Psoas muscle (tissue), 8 donors: ENCODE measurements around the gene MAP3K5. TPM values are rescaled to one million over a fixed set of nuclear protein-coding genes. Genes with fewer than 3 reads are reported as not detected.
A peak's percentile ranks its signal among the peaks of the same experiment; 100 is the strongest.

Experiments used
- ATAC-seq, 4 donors: fragments of 200-7000 bp; cut with Tn5 transposase; one replicate each; pipeline ENCODE4 v1.9.1; 2020; ENCODE audit warnings: moderate library complexity in 3 of 4, mild to moderate bottlenecking in 2 of 4
- DNase-seq, 2 donors: peaks; one replicate each; pipeline ENCODE4 v3.0.0-alpha.2; 2020
- H3K27ac ChIP-seq: fragments of 200-600 bp; one replicate; pipeline ENCODE4 v1.8.0; 2022
- H3K27me3 ChIP-seq, 3 donors: fragments of 200-600 bp in 1 of 3; one replicate each; pipeline versions ENCODE4 v1.6.1 to v1.8.0; 2013 to 2022; ENCODE audit warnings: low read length in 2 of 3, mild to moderate bottlenecking in 2 of 3, moderate library complexity in 1 of 3; ENCODE audit not compliant: insufficient read depth in 3 of 3
- H3K36me3 ChIP-seq, 2 donors: fragments of 200-600 bp in 1 of 2; one replicate each; pipeline versions ENCODE4 v1.6.1 to v1.8.0; 2013 to 2022; ENCODE audit warnings: low read depth in 1 of 2, mild to moderate bottlenecking in 1 of 2, moderate library complexity in 1 of 2; ENCODE audit not compliant: insufficient read depth in 1 of 2
- H3K4me1 ChIP-seq: fragments of 200-600 bp; one replicate; pipeline ENCODE4 v1.8.0; 2022
- H3K4me3 ChIP-seq: fragments of 200-600 bp; one replicate; pipeline ENCODE4 v1.8.0; 2022; ENCODE audit warnings: mild to moderate bottlenecking
- H3K9me3 ChIP-seq: fragments of 200-600 bp; one replicate; pipeline ENCODE4 v1.8.0; 2022
- WGBS, 3 donors: extraction: QIAGEN DNeasy Blood & Tissue Kit; methylation state at CpG; one replicate each; pipeline versions ENCODE4 v1.1.6 to v1.1.7; 2013; 5-methylcytosine and 5-hydroxymethylcytosine counted together
- intact Hi-C, 2 donors: fragments of 100-400 bp; cut with DNase I; formaldehyde crosslinking; loops; one replicate each; pipeline versions ENCODE4 v1.11.0 to v1.14.2; 2022
- long read RNA-seq, 2 donors: library from polyadenylated mRNA; unstranded; transcript quantifications; one replicate each; pipeline ENCODE4 v2.0.0, GENCODE V29; 2021
- polyA plus RNA-seq, 3 donors: library from polyadenylated mRNA; stranded (reverse); fragments of 200-250 nt; gene quantifications; one replicate each; pipeline ENCODE4 v1.2.3, GENCODE V29; 2013
- total RNA-seq, 4 donors: library from RNA; stranded (reverse); fragmentation: NEBNext Ultra II Directional in 2 of 4; extraction: Animal tissue kit (Norgen Biotek cat#: 25700) in 2 of 4; gene quantifications; one replicate each; pipeline versions ENCODE4 v1.2.1 to v1.2.4, GENCODE V29; 2021 to 2023
- TF ChIP-seq, protein P1 (sequence below): fragments of 200-600 bp; IDR thresholded peaks from one replicate; pipeline ENCODE4 v1.8.0; 2022; ENCODE audit warnings: antibody characterized with exemption
- donor health status: healthy with polysubstance abuse.
- donor health status: DM: no; HTN: no; CAD: no; lungs with moderate emphysema.
- donor health status: Bipolar disorder and iron deficiency.
- donor health status: healthy.
- donor health status: DM: yes; HTN: yes; CAD: no.
- donor health status: DM: no; HTN: no; CAD: no.
- donor health status: DM: no; HTN: no; CAD: no.
- donor health status: DM: yes; HTN: yes; CAD: no.

MAP3K5 gene, protein sequence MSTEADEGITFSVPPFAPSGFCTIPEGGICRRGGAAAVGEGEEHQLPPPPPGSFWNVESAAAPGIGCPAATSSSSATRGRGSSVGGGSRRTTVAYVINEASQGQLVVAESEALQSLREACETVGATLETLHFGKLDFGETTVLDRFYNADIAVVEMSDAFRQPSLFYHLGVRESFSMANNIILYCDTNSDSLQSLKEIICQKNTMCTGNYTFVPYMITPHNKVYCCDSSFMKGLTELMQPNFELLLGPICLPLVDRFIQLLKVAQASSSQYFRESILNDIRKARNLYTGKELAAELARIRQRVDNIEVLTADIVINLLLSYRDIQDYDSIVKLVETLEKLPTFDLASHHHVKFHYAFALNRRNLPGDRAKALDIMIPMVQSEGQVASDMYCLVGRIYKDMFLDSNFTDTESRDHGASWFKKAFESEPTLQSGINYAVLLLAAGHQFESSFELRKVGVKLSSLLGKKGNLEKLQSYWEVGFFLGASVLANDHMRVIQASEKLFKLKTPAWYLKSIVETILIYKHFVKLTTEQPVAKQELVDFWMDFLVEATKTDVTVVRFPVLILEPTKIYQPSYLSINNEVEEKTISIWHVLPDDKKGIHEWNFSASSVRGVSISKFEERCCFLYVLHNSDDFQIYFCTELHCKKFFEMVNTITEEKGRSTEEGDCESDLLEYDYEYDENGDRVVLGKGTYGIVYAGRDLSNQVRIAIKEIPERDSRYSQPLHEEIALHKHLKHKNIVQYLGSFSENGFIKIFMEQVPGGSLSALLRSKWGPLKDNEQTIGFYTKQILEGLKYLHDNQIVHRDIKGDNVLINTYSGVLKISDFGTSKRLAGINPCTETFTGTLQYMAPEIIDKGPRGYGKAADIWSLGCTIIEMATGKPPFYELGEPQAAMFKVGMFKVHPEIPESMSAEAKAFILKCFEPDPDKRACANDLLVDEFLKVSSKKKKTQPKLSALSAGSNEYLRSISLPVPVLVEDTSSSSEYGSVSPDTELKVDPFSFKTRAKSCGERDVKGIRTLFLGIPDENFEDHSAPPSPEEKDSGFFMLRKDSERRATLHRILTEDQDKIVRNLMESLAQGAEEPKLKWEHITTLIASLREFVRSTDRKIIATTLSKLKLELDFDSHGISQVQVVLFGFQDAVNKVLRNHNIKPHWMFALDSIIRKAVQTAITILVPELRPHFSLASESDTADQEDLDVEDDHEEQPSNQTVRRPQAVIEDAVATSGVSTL (N-terminal part only)
- 1 to 10 TPM; 2.2 to 8.3 (median 7.0) TPM for total RNA-seq
- polyA plus RNA-seq: 1 to 10 TPM in 2 of 3 donors, under 1 TPM in 1; 0.91 to 3.8 (median 2.0) TPM
- long read RNA-seq, donor 1, full-length matches to known transcripts: 5 of 7 reads
- long read RNA-seq, donor 1, partial matches to known transcripts: 1 of 7 reads
- long read RNA-seq, donor 1, other reads (novel, unspliced or antisense): 1 of 7 reads
- long read RNA-seq, donor 2, partial matches to known transcripts: 3 of 4 reads
- long read RNA-seq, donor 2, other reads (novel, unspliced or antisense): 1 of 4 reads

DNA sequence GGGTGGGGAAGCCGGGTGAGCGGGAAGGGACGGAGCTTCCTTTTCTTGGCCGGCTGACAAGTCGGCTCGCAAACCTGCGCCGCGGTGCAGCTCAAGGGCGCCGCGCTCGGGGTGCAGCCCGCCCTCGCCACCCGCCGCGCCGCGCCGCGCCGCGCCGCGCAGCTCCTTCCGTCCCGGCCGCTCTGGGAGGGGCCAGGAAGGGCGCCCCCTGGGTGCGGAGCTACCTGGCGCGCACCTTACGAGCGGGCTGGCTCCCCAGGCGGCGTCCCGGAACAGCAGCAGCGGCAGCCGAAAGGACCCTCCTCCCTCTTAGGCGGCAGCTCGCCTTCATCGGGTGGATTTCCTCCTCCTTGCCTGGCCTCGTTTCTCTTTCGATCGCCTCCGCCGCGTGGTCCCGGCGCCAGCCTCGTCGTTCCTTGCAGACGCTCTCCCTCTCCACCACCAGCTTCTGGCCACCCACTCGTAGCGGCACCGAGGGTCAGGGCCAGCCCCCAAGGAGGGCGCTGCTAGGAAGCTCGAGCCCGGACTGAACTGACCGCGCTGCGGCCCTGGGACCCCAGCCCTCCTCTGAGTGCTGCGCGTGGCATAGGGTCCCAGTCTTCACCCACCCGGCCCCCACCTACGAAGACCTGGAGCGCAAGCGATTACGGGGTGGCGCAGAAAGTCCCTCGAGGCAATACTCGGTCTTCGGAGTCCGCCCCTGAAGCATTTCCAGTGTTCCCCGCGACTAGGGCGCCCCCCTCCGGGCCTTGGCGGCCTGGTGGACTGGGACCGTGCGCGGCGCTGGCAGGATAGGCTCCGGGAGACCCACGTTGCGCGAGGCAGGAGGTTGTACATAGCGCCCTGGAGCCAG is at the start of gene MAP3K5:
MAP3K5 (minus strand) TSS at position 68 of the 853 bp plus-strand sequence. CDS start 320 bp downstream, outside the sequence.
- DNase-seq (peak; percentile 93 to 94), ATAC-seq (peak; percentile 91 to 93 (median 92))
- peak within 1 kb of the TSS; percentile 95 for H3K27ac ChIP-seq
- H3K9me3 ChIP-seq: no peaks in the 10 kb centered on the region
- 0 to 1% (median 1%) methylated on average over 59 to 89 of the region's 89 CpGs for WGBS, 3 donors
- no peaks in the 10 kb centered on the region for H3K36me3 ChIP-seq
- intact Hi-C loops: loop anchor here (1.0 to 5.0 kb wide), 4 partner anchors 148 to 210 kb away; no protein-coding TSS in a partner anchor
- peaks cover 10% of the 10 kb centered on the region for H3K4me1 ChIP-seq
- no peaks in the 10 kb centered on the region for H3K27me3 ChIP-seq
- peak within 1 kb of the TSS; percentile 96 for H3K4me3 ChIP-seq
- TF ChIP-seq, protein P1, sequence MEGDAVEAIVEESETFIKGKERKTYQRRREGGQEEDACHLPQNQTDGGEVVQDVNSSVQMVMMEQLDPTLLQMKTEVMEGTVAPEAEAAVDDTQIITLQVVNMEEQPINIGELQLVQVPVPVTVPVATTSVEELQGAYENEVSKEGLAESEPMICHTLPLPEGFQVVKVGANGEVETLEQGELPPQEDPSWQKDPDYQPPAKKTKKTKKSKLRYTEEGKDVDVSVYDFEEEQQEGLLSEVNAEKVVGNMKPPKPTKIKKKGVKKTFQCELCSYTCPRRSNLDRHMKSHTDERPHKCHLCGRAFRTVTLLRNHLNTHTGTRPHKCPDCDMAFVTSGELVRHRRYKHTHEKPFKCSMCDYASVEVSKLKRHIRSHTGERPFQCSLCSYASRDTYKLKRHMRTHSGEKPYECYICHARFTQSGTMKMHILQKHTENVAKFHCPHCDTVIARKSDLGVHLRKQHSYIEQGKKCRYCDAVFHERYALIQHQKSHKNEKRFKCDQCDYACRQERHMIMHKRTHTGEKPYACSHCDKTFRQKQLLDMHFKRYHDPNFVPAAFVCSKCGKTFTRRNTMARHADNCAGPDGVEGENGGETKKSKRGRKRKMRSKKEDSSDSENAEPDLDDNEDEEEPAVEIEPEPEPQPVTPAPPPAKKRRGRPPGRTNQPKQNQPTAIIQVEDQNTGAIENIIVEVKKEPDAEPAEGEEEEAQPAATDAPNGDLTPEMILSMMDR: peak; percentile 70

DNA sequence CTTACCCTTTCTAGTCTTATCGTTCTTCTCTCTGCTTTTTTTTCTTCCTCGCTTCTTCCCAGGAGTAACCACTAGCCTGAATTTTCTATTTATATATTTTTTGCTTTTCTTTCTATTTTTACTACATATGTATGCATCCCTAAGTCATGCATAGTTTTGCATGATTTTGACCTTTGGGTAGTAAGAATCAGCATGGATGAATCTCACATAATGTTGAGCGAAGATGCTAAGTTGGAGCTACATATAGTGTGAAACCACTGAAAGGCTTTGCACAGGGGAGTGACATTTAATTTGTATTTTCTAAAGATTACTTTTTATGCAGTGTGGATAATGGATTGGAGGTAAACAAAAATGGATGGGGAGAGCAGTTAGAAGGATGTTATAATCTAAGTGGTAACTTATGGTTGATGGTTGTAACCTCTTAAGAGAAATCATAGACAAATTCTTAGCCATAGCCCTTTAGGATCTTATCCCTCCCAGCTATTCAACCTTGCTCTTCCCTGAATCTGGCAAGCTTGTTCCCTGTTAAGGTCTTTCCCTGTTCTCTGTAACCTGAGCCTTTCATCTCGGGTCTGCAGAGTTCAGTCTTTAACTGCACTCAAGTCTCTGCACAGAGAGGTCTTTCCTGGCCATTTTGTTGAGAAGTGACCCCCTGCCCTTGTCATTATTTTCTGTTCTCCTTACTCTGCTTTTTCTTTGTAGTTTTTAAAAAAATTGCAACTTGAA is 48.2 kb upstream of the MAP3K5 start:
- Histone ChIP-seq H3K4me3 (no peak overlapping the region), H3K27ac (no peak overlapping the region), H3K27me3 (no peaks in the 10 kb centered on the region), H3K4me1 (no peaks in the 10 kb centered on the region), H3K36me3 (no peaks in the 10 kb centered on the region), H3K9me3 (no peaks in the 10 kb centered on the region)
- WGBS, 3 donors: 71 to 75% (median 73%) methylated on average over 4 of the region's 4 CpGs
- TF ChIP-seq, protein P1: no peak
- ATAC-seq (no peak), DNase-seq (no peak)
- intact Hi-C loops: no loop called here

DNA sequence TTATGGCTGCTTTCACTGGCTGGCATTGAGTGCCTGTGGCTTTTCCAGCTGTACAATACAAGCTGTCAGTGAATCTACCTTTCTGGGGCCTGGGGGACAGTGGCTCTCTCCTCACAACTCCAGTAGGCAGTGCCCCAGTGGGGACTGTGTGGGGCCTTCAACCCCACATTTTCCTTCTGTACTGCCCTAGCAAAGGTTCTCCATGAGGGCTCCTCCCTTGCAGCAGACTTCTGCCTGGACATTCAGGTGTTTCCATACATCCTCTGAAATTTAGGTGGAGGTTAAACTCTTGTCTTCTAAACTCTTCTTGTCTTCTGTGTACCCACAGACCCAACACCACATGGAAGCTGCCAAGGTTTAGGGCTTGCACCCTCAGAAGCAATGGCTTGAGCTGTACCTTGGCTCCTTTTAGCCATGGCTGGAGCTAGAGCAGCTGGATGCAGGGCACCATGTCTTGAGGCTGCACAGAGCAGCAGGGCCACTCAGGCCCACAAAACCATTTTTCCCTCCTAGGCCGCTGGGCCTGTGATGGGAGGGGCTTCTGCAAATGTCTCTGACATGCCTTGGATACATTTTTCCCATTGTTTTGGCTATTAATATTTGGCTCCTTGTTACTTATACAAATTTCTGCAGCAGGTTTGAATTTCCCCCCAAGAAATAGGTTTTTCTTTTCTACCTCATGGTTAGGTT is 39.7 kb upstream of the MAP3K5 start:
- Histone ChIP-seq H3K27ac (no peak overlapping the region), H3K36me3 (peaks cover 3 to 42% of the 10 kb centered on the region in 2 donors), H3K4me1 (no peaks in the 10 kb centered on the region), H3K9me3 (peaks cover 12% of the 10 kb centered on the region), H3K27me3 (no peaks in the 10 kb centered on the region), H3K4me3 (no peak overlapping the region)
- WGBS, 3 donors: 95 to 100% (median 96%) methylated on average over 1 of the region's 1 CpG
- DNase-seq: no peak
- intact Hi-C loops: no loop called here
- TF ChIP-seq, protein P1: no peak
- ATAC-seq: no peak
